ENCODE data around the gene IFITM2. TPM values are rescaled to one million over a fixed set of nuclear protein-coding genes. Genes with fewer than 3 reads are reported as not detected.

Gene IFITM2
- total RNA-seq, 1 donor, result 38.4 TPM

Small RNA genes lying within 50 kb of the gene (small RNA-seq; reads per million reads assigned to genes)
- not detected for gene AC136475.6

Other genes with a start within 250 kb of the IFITM2 start
- gene SCGB1C1, start 114.7 kb upstream of the IFITM2 start, total RNA-seq, result not detected in 2 replicates
- gene BET1L, start 100.4 kb upstream of the IFITM2 start, total RNA-seq, result 22.0 and 23.8 TPM in 2 replicates
- gene RIC8A, start 100.1 kb upstream of the IFITM2 start, total RNA-seq, result 154 and 167 TPM in 2 replicates
- 10.3 and 10.4 TPM in 2 replicates for gene SIRT3, start 71.5 kb upstream of the IFITM2 start, total RNA-seq
- gene PSMD13, start 70.8 kb upstream of the IFITM2 start, total RNA-seq, result 130 and 140 TPM in 2 replicates
- gene NLRP6, start 29.4 kb upstream of the IFITM2 start, total RNA-seq, result not detected in 2 replicates
- gene PGGHG, start 18.7 kb upstream of the IFITM2 start, total RNA-seq, result 7.8 and 10.6 TPM in 2 replicates
- not detected in 2 replicates for gene IFITM5, start 8.3 kb upstream of the IFITM2 start, total RNA-seq
- 76.4 and 117 TPM in 2 replicates for gene IFITM1, start 6.2 kb downstream of the IFITM2 start, total RNA-seq
- 83.3 and 94.1 TPM in 2 replicates for gene IFITM3, start 13.0 kb downstream of the IFITM2 start, total RNA-seq
- 0.43 and 1.3 TPM in 2 replicates for gene B4GALNT4, start 61.7 kb downstream of the IFITM2 start, total RNA-seq
- gene PKP3, start 86.4 kb downstream of the IFITM2 start, total RNA-seq, result 2.2 and 2.6 TPM in 2 replicates
- 10.8 and 14.5 TPM in 2 replicates for gene SIGIRR, start 107.2 kb downstream of the IFITM2 start, total RNA-seq
- not detected in 2 replicates for gene ANO9, start 134.2 kb downstream of the IFITM2 start, total RNA-seq
- 31.5 and 34.8 TPM in 2 replicates for gene PTDSS2, start 142.5 kb downstream of the IFITM2 start, total RNA-seq
- gene RNH1, start 199.4 kb downstream of the IFITM2 start, total RNA-seq, result 259 and 276 TPM in 2 replicates
- 36.7 and 47.0 TPM in 2 replicates for gene HRAS, start 227.8 kb downstream of the IFITM2 start, total RNA-seq
- 0.43 and 0.64 TPM in 2 replicates for gene LRRC56, start 229.7 kb downstream of the IFITM2 start, total RNA-seq

All from fibroblast of villous mesenchyme (primary cell).